HG03342 (cell line): Measurements from ENCODE around the gene PKP4.

ENCODE experiments used
- ATAC-seq: cut with Tn5 transposase; IDR thresholded peaks from one replicate; pipeline ENCODE4 v1.9.1; 2021; ENCODE audit warnings: mild to moderate bottlenecking, moderate library complexity; ENCODE audit not compliant: unreplicated experiment

The PKP4 gene

DNA sequence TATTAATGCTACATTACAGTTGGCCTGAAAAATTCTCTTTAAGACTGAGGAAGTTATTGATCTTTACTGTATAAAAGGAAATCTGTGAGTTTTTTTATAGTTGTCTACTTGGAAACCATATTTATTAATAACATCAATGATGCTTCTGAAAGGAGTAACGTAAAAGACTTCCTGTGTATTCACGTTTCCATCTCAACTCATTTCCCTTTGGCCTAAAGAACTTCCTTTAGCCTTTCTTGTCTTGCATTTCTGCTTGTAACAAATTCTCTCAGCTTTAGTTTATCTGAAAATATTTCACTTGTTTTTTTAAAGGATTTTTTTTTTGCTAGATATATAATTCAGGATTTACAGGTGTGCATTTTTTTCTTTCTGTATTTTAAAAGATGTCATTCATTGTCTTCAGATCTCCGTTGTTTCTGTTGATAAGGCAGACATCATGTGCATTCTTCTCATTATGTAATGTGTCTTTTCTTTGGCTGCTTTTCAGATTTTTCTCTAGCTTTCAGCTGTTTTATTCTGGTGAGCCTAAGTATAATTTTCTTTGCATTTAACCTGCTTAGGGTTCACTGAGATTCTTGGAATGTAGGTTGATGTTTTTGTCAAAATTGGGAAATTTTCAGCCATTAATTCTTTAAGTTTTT lies 179.3 kb downstream of the PKP4 start:
- ATAC-seq = no peak

- ATAC-seq = no peak
These were observed 180.6 kb downstream of the PKP4 start for GRCh38 chr2:158637357-158637756.

DNA sequence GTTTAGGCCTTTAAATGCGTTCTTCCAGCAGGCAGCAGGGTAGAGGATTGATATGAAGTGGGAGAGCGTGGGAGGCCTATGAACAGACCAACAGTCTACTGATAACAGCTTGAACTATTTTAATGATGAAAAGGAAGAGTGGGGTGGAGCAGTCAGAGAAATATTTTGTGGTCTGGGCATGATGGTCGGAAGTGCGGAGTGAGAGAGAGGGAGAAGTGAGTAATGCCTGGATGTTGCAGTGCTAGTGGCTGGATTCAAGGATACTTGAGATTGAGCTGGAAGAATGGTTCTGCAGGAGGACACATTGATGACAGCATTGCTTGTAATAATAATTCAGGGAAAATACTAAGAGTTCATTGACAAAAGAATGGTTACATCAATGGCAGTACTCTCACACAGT lies 187.4 kb downstream of the PKP4 start:
- no peak for ATAC-seq

DNA sequence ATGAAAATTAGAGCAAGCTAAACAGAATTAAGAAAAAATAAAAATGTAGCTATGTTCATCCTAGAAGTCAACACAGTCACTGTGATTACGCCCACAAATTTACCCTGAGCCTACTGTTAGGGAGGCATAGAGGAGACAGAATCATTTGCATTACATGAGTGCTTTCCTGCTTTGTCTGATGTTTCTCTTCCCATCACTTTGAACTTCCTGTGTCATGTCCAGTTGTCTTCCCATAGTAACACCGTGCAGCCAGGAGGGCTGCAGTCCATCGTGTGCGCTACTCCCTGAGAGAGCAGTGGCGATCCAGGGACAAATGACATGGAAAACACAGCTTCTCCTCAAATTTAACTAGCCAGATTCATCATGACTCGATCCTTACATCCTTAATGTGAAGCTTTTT lies 188.5 kb downstream of the PKP4 start:
- no peak for ATAC-seq

DNA sequence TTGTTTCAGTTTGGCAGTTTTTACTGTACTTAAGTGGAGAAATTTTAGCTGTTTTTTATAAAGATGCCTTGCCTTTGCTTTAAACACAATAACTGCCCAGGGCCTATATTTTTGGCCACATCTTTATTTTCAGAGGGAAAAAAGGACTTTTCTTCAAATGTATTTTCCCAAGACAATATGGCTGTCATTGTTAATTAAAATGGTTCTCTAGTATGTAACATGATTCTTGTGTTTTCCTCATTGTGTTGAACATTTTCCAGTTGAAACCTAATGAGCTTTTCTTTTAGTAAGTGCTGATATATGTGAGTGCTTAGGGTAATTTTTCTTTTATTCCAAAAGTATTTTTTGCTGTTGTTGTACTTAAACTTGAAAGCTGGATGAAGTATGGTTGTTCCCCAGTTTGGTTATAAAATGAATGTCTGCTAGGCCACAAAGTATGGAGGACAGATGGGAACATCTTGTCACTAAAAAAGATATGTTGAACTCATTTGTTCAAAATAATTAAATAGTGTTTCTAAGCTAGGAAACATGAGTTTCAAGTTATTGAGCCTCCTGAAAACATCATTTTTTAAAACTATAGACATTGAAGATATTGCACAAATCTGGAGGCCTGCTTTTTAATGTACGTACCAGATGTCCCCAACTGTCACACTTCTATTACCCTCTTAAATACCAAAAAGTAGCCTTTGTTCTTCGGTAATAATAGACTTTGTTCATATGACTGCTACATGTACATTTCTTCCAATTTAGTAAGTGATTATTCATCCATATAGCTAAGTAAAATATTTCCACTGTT lies 190.9 kb downstream of the PKP4 start:
- no peak for ATAC-seq

GRCh38 chr2:158649846-158650245 lies 193.1 kb downstream of the PKP4 start:
- ATAC-seq = no peak

GRCh38 chr2:158650646-158651357 lies 194.1 kb downstream of the PKP4 start:
- ATAC-seq = no peak

GRCh38 chr2:158651358-158652057 lies 194.8 kb downstream of the PKP4 start:
- ATAC-seq = no peak

DNA sequence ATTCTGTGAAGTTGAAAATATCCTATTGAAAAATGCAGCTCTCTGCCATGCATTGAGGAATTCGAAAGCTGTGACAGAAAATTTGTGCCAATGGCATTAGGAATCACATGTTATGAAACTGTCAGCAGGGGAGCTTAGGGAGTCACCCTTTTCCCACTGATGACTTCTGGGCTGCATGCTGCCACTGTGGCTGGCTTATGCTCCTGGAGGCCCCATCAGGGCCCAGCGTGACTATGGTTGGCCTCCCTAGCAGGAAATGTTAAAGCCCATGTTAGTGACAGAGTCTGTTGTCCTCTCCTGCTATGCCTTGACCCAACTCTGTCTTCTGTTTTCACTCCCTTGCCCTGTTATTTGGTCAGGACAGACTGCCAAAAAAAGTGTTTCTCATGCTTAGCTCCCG lies 198.9 kb downstream of the PKP4 start:
- no peak for ATAC-seq

DNA sequence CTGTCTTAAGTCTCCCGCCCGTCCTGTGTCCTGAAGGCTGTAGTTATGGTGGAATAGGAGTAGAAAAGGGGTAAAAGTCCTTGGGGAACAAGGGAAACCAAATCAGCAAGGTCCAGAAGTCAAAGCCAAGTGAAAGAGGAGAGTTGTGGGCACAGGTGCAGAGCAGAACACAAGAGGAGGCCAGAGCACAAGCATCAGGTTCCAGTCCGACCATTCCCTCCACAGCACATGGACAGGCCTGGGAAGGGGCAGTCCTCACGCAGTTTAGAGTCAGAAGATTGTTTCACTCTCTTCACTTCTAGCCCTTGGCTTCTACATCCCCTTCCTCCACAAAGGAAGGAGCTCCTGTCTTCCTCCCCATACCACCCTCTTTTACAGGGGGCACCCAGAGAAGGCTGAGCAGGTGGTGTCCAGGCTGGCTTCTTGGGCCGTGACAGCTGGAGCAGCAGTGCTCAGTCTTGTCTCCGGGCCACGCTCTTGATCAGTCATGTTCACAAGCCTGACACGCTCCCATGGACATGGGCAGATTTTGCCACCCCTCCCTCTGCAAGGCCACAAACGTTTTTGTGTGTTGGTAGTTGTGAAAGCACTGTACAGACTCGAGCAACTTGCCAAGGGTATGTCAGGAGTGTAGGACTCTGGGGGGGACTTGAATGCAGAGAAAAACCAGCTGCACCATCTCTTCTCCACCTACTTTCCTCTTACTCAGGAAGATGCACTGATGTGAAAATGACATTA lies 199.9 kb downstream of the PKP4 start:
- no peak for ATAC-seq

DNA sequence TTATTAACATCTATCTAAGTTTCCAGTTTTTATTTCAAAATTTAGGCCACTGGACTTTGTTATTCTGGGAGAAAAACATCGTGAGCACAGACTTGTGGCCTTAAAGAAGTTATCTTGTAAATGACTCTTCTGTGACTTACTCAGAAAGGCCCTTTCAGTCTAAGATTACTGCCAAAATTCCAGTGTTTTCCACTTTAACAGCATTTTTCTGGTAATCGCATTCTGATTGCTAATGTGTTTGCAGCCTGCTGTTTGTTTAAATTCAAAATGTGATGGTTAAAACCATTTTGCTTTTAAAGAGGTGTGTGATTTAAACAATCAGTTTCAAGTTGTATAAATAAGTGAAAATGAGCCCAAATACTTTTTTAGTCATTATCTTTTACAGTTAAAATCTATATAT lies 201.6 kb downstream of the PKP4 start:
- no peak for ATAC-seq

GRCh38 chr2:158659483-158659882 lies 202.7 kb downstream of the PKP4 start:
- no peak for ATAC-seq

DNA sequence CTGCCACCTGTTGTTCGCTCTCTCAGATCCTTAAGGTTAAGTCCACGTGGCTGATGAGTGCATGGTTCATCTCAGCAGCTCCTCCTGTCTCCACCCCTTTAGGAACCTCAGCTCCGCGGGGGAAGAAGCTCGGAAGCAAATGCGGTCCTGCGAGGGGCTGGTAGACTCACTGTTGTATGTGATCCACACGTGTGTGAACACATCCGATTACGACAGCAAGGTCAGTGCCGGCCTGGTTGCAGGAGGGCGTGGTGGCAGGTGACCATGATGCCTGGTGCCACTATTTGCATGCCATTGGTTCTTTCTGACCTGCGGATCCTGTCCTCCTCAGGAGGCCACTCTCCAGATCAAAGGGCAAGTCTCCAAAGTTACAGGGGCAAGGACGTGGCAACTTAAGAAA lies 204.5 kb downstream of the PKP4 start:
- no peak for ATAC-seq

- ATAC-seq = no peak
These were observed 205.7 kb downstream of the PKP4 start for GRCh38 chr2:158662421-158662820.

- no peak for ATAC-seq
These were observed 207.0 kb downstream of the PKP4 start for GRCh38 chr2:158663796-158664195.

- no peak for ATAC-seq
These were observed 208.2 kb downstream of the PKP4 start for GRCh38 chr2:158664987-158665386.

GRCh38 chr2:158665536-158666302 lies 209.0 kb downstream of the PKP4 start:
- ATAC-seq = no peak

DNA sequence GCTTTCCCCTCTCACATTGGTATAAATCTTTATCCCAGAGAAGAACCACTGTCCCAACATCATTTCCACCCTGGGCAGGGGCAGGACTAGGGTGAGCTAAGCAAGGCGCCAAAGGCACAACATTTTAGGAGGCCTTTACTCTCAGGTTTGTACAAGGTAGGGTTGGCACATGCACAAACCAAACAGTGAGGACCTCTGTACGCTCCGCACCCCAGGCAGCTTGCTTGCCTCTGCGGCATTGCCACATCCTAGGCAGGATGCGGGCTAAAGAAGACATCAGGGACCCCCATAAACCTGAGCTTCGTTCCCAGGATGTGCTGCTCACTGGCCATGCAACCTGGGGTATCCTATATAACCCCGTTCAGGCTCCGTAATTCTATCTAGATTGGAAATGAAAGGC lies 210.2 kb downstream of the PKP4 start:
- ATAC-seq = no peak

DNA sequence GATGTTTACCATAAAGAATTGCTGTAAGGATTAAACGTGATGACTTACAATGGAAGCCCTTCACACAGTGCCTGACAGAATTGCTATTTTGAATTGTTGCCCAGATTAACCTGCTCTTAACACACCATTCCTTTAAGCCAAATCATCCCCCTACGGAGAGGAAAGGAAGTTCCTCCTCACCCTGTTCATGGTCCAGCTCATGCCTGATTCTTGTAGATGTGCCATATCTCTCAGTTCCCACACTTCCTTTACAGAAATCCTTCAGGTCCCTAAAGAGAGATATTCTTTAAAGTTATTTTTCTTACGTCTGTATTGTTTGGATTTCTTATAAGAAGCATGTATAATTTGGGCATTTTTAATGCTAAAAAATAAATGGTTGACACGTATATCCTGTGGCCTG lies 210.8 kb downstream of the PKP4 start:
- no peak for ATAC-seq
